HG03135 (cell line): Measurements from ENCODE around the gene XG.

Source experiments
- ATAC-seq: cut with Tn5 transposase; IDR thresholded peaks from one replicate; pipeline ENCODE4 v1.9.1; 2021; ENCODE audit warnings: mild to moderate bottlenecking, moderate library complexity; ENCODE audit not compliant: unreplicated experiment

XG gene

GRCh38 chrX:2862404-2862803 lies 110.6 kb downstream of the XG start:
- ATAC-seq: no peak

- ATAC-seq: no peak
Measured at GRCh38 chrX:2863646-2864045, 111.8 kb downstream of the XG start.
